ENCODE results near the gene RNU2-63P. TPM values are rescaled to one million over a fixed set of nuclear protein-coding genes. Genes with fewer than 3 reads are reported as not detected.

The RNU2-63P gene
- total RNA-seq, result not detected in 2 replicates

DNA sequence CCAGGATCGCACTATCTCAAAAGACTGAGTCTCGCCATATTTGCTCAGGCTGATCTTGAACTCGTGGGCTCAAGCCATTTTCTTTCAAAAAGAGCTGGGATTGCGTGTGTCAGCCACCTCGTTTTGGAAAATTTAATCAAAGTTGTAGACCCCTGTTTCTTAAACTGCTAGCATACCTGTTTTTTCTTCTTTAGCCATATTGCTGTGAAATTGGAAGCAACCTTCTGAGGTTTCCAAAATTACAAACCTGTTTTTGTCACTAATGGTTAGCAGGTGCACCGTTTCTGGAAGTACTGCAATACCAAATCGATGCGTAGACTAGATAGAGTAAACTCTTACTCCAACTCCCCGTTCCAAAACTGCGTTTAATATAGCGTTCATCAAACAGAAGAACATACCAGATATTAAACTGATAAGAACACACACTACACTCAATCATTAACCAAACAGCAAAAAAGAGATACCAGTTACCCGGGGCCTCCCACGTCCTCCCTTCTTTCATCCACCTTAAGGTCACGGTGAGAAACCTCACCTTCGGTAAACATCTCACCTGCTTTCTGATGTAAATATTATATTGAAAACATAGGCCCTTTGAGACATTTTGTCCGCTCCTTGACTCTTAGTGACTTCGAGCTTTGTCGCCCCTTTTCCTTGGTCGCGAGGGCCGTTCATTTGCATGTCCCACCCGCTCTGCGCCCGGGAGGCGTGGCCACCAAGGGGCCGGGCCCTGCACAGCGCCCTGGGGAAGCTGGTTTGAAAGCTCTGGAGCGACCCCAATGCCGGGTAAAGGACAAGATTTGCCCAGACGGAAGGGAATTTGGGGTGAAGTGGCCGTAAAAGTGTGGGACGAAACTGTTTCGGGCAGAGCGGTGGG, at the start of gene RNU2-63P:
TSS of gene RNU2-63P (minus strand) at position 462 of the 874 bp plus-strand sequence.

DNA sequence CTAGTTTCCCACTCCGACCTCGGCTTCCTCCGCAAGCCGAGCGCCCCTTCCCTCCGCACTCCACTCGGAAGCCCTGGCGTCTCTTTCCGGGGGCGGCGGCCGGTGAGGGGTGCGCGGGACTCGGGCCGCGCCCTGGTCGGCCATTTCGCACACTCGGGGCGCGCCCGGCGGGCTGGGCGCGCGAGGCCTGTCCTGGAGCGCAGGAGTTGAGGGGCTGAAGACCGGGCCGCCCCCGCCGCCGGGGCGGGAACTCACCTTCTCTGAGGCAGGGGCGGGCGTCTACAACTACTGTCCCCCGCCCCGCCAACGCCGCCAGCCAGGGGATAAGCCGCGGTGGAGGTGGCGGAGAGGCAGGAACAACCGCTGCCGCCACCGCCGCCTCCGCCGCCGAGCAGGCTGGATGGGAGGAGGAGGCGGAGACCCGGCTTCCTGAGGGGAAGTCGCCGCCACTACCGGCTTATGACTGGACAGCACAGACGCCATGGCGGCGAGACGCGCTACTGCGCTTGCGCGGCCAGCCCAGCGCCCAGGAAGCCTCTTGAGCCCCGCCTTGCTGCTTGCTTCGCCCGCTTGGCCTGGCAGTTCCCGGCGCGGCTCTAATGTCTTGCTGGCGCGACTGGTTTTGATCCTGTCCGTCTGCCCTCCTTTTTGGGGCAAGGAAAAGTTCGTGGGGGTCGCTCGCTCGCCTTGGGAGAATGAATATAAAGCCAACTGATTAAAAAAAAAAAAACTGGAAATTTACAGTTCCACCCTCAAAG, 39.2 kb upstream of the RNU2-63P start, which contains the start of gene KRCC1:
TSS of gene KRCC1 (minus strand) at position 413 of the 758 bp plus-strand sequence. CDS start 27,220 bp downstream, outside the sequence.

Other genes starting within 250 kb of the RNU2-63P start
- 1.1 and 1.4 TPM in 2 replicates for gene RGPD2, start 190.8 kb downstream of the RNU2-63P start, total RNA-seq
- gene KRCC1, start 39.2 kb upstream of the RNU2-63P start, total RNA-seq, result 14.3 and 15.7 TPM in 2 replicates
- not detected in 2 replicates for gene SMYD1, start 51.3 kb upstream of the RNU2-63P start, total RNA-seq
- gene FABP1, start 111.5 kb upstream of the RNU2-63P start, total RNA-seq, result not detected in 2 replicates
- gene THNSL2, start 153.8 kb upstream of the RNU2-63P start, total RNA-seq, result 6.8 and 14.9 TPM in 2 replicates